Measurements from ENCODE around the gene SPOCK1.

DNA sequence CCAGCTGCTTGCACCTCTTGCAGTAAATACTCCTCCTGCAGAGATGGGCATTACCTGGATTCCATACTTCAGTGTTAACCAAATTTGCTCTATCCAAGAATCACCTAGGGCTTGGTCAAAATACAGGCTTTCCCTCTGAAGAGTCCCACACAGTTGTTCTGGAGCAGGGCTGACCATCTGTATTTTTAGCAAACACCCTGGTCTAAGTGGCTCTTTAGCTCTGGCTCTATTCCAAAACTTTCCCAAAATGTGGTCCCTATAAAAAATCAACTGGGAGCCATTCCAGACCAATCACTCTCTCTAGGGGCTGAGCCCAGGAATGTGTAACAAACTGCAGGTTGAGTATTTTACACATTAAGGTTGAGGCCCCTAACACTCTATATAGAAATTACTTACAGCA lies 153.7 kb downstream of the SPOCK1 start:
- TF ChIP-seq FOXK2 (IDR thresholded peaks at IDR 0.05) = no peak
- no peak for TF ChIP-seq NFRKB (IDR thresholded peaks at IDR 0.05)
- no peak for TF ChIP-seq L3MBTL2 (conservative IDR thresholded peaks at IDR 0.05)
- no peak for TF ChIP-seq ELF4 (IDR thresholded peaks at IDR 0.05)
- TF ChIP-seq PKNOX1 (IDR thresholded peaks at IDR 0.05) = no peak
- TF ChIP-seq SUZ12 (IDR thresholded peaks at IDR 0.05) = no peak
- no peak for TF ChIP-seq BHLHE40 (IDR thresholded peaks at IDR 0.05; ENCODE audit: borderline replicate concordance)
- TF ChIP-seq SP1 (IDR thresholded peaks at IDR 0.05) = no peak
- no peak for TF ChIP-seq ARNT (IDR thresholded peaks at IDR 0.05)

All from HEK293T (cell line).